Tibial nerve (tissue), 4 donors: ENCODE data around the gene SLC39A11.

Experiments used
- EP300 ChIP-seq, 2 donors: sonication (generic); formaldehyde crosslinking; IDR thresholded peaks; one replicate each; pipeline ENCODE4 v1.6.1; 2017; ENCODE audit warnings: antibody characterized with exemption in 2 of 2, mild to moderate bottlenecking in 1 of 2
- POLR2A ChIP-seq, 2 donors: fragments of 450-650 bp; IDR thresholded peaks; one replicate each; pipeline ENCODE4 v1.6.1; 2017; ENCODE audit warnings: antibody characterized with exemption in 2 of 2, mild to moderate bottlenecking in 2 of 2, moderate library complexity in 2 of 2
- TF ChIP-seq, protein P1 (sequence below), 5 experiments: fragments of 200-600 bp in 3 of 5; fragments of 450-650 bp in 2 of 5; sonication (generic) in 3 of 5; IDR thresholded peaks; one replicate each; pipeline ENCODE4 v1.5.1; 2016 to 2019; ENCODE audit warnings: antibody characterized with exemption in 5 of 5, mild to moderate bottlenecking in 3 of 5, moderate library complexity in 2 of 5

DNA sequence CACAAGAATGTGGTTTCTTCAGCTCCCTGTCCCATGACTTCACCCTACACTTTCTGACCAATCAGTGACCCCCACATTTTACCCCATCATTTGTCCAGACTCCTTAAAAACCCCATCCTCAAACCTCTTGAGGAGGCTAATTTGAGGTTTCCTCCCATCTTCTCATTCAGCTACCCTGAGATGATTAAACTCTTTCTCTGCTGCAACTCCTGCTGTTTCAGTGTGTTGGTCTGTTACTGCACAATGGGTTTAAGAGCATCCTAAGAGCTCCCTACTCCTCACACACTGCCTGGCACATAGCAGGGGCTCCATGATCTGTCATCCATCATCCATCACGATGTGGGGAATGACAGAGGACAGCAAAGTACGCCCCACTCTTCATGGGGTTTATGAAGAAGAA, 212.6 kb downstream of the SLC39A11 start:
- TF ChIP-seq, protein P1, sequence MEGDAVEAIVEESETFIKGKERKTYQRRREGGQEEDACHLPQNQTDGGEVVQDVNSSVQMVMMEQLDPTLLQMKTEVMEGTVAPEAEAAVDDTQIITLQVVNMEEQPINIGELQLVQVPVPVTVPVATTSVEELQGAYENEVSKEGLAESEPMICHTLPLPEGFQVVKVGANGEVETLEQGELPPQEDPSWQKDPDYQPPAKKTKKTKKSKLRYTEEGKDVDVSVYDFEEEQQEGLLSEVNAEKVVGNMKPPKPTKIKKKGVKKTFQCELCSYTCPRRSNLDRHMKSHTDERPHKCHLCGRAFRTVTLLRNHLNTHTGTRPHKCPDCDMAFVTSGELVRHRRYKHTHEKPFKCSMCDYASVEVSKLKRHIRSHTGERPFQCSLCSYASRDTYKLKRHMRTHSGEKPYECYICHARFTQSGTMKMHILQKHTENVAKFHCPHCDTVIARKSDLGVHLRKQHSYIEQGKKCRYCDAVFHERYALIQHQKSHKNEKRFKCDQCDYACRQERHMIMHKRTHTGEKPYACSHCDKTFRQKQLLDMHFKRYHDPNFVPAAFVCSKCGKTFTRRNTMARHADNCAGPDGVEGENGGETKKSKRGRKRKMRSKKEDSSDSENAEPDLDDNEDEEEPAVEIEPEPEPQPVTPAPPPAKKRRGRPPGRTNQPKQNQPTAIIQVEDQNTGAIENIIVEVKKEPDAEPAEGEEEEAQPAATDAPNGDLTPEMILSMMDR (IDR thresholded peaks at IDR 0.05): no peak
- TF ChIP-seq EP300 (IDR thresholded peaks at IDR 0.05) (no peak), POLR2A (IDR thresholded peaks at IDR 0.05) (no peak)
